ENCODE measurements around the gene MYH4. TPM values are rescaled to one million over a fixed set of nuclear protein-coding genes. Genes with fewer than 3 reads are reported as not detected.

MYH4 gene
- total RNA-seq, 2 donors from 2014 or later: not detected

DNA sequence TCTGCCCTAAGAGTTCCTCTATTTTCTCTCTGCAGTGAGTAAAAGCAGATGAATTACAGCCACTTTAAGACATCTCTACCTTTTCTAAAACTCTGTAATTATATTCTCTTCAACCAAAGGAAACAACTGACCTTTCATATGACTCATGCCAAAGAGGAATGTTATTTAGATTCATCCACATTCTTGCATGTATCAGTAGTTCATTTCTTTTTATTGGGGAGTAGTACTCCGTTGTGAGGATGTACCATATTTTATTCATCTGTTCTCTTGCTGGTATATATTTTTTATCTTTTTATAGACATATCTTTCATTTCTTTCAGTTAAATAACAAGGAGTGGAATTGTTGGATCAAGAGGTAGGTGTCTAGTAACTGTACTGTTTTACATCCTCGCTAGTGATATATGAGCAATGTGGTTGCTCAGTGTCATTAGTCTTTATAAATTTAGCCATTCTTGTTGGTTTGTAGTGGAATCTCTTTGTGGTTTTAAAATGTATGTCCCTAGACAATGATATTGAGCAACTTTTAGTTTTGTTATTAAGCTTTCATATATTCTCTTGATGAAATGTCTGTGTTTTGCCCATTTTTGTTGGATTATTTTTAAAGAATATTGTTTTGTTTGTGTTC is 39.8 kb downstream of the MYH4 start:
- DNase-seq (ENCODE audit: low spot score): no peak
- intact Hi-C loops (cut with DNase I): no loop called here

- intact Hi-C loops (cut with DNase I): no loop called here
- DNase-seq (ENCODE audit: low spot score): no peak
Measured at GRCh38 chr17:10428781-10429180, 40.6 kb downstream of the MYH4 start.

DNA sequence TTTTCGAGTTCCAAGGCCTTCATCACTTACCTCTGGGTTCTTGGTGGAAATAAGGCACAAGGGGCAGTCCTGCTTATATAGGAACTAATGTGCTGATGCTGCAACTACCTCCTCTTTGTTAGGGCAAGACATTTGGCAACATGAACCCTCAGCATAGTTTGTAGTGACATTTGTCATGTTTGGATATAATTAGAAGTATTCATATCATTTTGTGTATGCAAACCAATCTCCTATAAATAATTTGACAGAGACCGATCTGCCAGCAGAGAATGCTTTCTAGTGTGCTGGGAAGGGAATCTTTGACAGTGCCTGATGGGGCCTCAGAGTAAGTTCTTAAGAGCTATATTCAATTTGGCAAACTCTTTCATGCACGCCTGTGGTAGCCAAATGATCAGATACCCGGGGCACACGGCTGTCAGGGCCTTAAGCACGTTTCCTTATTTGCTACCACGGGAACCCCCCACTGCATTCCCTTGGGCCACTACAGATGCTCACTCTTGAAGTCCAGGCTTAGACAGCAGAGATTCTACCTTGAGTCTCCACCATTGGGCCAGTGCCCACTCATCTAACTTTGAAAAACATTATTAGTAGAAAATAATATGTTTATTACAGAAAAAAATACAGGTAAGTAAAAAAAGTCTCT is 47.3 kb downstream of the MYH4 start, which contains the start of gene MYH8:
MYH8 (minus strand) TSS at position 51 of the 643 bp plus-strand sequence. CDS start 1,723 bp downstream, outside the sequence.
- no peak for DNase-seq (ENCODE audit: low spot score)
- intact Hi-C loops (cut with DNase I): no loop called here

GRCh38 chr17:10421211-10421610 is 48.1 kb downstream of the MYH4 start:
- DNase-seq (ENCODE audit: low spot score): no peak

GRCh38 chr17:10420811-10421210 is 48.5 kb downstream of the MYH4 start:
- DNase-seq (ENCODE audit: low spot score): no peak
- intact Hi-C loops (cut with DNase I): no loop called here

More at GRCh38 chr17:10421211-10421610, 48.1 kb downstream of the MYH4 start:
- intact Hi-C loops (cut with DNase I): no loop called here

DNA sequence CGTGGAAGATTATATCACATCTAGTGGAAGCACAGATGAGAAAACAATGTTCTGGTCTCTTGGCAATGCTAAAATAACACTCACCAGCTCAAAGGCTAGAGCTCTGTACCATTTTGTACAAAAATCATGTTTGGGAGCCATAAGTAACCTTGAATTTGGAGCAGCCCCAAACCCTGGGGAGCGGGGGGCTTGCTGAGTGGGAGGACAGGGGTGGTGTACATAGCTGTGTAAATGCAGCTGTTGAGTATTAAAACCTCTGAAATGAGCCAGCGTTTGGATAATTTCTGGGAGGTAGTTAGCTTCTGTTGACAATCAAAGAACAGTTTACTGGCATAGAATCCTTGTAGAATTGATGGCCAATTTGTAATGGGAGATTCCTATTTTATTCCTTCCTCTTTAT is 51.9 kb downstream of the MYH4 start:
- no peak for DNase-seq (ENCODE audit: low spot score)
- intact Hi-C loops (cut with DNase I): no loop called here

DNA sequence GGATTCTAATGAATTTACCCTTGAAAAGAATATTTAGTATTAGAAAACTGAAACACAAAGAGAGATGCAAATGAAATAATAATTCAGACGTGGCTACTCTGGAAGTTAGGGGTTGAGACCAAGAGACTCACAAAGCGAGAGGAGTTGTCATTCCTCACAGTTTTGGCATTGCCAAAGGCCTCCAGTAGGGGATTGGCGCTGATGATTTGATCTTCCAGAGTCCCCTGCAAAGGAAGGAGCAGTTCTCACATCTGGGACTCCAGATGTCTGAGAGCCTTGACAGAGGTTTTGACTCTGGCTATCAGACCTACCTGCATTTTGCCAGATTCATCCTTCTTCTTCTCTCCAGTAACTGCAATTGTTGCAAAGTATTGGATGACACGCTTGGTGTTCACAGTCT is 54.2 kb downstream of the MYH4 start:
- DNase-seq (ENCODE audit: low spot score): no peak
- intact Hi-C loops (cut with DNase I): no loop called here

- no peak for DNase-seq (ENCODE audit: low spot score)
- intact Hi-C loops (cut with DNase I): no loop called here
Measured at GRCh38 chr17:10403589-10403988, 65.8 kb downstream of the MYH4 start.

DNA sequence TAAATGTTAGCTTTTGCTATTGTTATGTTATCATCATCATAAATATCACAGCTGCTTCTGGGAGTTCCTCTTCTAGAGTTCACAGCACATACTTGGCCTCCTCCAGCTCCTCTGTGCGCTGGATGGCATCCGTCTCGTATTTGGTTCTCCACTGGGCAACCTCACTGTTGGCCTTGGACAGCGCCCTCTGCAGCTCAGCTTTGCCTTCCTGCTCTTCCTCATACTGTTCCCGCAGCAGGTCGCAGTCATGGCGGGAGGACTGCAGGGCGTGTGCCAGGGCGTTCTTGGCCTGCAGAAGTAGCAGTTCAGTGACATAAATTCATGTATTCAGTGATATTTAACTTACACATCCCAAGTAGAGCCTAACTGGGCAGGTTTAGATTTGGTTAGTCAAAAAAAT is 71.0 kb downstream of the MYH4 start:
- intact Hi-C loops (cut with DNase I): no loop called here
- no peak for DNase-seq (ENCODE audit: low spot score)

DNA sequence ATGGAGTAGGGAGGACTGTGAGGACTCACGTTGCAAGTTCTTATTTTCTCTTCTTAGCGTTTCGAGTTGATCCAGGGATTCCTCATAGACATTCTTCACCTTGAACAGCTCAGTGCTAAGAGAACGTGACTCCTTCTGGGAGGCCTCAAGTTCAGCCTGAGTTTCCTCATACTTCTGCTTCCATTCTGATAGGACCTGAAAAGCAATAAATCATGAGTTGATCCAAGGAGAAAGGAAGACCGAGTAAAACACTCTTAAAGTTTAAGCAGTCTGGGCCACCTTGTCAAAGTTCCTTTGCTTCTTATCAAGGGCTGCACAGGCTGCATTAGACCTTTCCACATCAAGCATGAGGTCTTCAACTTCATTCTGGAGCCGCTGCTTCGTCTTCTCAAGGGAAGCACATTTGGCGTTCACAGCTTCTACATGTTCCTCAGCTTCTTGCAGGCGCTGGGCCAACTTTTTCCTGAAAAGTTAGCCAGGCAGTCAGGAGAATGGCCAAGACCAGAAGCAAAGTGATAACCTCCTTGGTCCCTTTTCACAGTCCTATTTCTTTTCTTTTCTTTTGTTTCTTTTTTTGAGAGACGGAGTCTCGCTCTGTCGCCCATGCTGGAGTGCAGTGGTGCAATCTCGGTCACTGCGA is 72.7 kb downstream of the MYH4 start:
- intact Hi-C loops (cut with DNase I): no loop called here
- no peak for DNase-seq (ENCODE audit: low spot score)

DNA sequence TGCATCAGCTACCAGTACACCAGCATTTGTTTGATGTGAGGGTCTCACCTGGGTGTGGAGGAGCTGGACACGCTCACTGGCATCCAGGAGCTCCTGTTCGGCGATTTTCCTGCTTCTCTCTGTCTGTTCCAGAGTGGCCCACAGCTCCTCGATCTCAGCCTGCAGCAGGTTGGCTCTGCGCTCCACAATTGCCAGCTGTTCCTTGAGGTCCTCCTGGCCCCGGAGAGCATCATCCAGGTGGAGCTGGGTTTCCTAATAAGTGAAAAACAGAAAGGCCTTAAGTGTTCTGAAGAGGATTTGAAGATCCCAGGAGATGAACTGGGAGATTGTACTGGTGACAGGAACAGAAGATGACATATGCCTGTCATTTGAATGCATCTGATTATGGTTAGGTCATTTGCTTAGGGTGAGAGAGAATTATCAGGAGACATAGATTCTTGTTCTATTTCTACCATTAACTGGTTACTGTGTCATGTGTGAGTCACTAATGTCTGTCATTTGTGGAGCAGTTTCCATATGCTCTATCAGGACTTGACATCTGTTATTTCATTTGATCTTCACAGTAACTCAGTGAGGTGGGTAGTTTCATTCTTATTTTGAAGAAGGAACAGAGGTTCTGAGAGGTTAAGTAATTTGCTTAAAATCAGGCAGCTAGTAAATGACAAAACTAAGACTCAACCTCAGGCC is 75.0 kb downstream of the MYH4 start:
- intact Hi-C loops (cut with DNase I): no loop called here
- DNase-seq (ENCODE audit: low spot score): no peak

Other genes starting within 250 kb of the MYH4 start
- not detected for gene MYH13, start 96.6 kb downstream of the MYH4 start, total RNA-seq
- gene MYH8, start 47.6 kb downstream of the MYH4 start, total RNA-seq: not detected
- under 1 TPM in 1 of 2 donors, not detected in 1; 0.14 TPM for gene MYH1, start 49.0 kb upstream of the MYH4 start, total RNA-seq
- under 1 TPM in 1 of 2 donors, not detected in 1; 0.43 TPM for gene MYH2, start 80.1 kb upstream of the MYH4 start, total RNA-seq
- gene MYH3, start 187.8 kb upstream of the MYH4 start, total RNA-seq: 10 to 100 TPM; 19.9 to 75.1 TPM
- gene SCO1, start 228.0 kb upstream of the MYH4 start, total RNA-seq: 10 to 100 TPM; 21.7 to 25.8 TPM
- gene ADPRM, start 228.0 kb upstream of the MYH4 start, total RNA-seq: 10 to 100 TPM in 1 of 2 donors, 1 to 10 TPM in 1; 8.5 to 12.0 TPM